GM23338 (cell line): ENCODE data around the gene RPL39L. TPM values are rescaled to one million over a fixed set of nuclear protein-coding genes. Genes with fewer than 3 reads are reported as not detected.

Experiments
- ATAC-seq: fragments of 200-7000 bp; cut with Tn5 transposase; 3 replicates; pipeline ENCODE4 v1.9.1; 2020
- DNase-seq: peaks from one replicate; pipeline ENCODE4 v3.0.0-alpha.2; 2015; ENCODE audit warnings: low spot score
- H2AFZ ChIP-seq: fragments of 200-600 bp; sonication (generic); 2 replicates; pipeline ENCODE4 v1.8.0; 2016; ENCODE audit warnings: antibody characterized with exemption, mild to moderate bottlenecking, moderate library complexity
- H3F3A ChIP-seq: fragments of 200-600 bp; sonication (generic); replicated peaks from 2 replicates; pipeline ENCODE4 v1.8.0; 2017; ENCODE audit warnings: antibody characterized with exemption, mixed run types, low read depth
- H3K27ac ChIP-seq: fragments of 200-600 bp; sonication (generic); 2 replicates; pipeline ENCODE4 v1.6.1; 2016; ENCODE audit warnings: low read depth
- H3K27me3 ChIP-seq: fragments of 200-600 bp; sonication (generic); 2 replicates; pipeline ENCODE4 v1.8.0; 2016; ENCODE audit warnings: mild to moderate bottlenecking, mixed run types, moderate library complexity; ENCODE audit not compliant: insufficient read depth
- H3K36me3 ChIP-seq: fragments of 200-600 bp; sonication (generic); 2 replicates; pipeline ENCODE4 v1.8.0; 2016; ENCODE audit warnings: mild to moderate bottlenecking; ENCODE audit not compliant: insufficient read depth
- H3K4me1 ChIP-seq: fragments of 200-600 bp; sonication (generic); 2 replicates; pipeline ENCODE4 v1.8.0; 2016; ENCODE audit warnings: mild to moderate bottlenecking, moderate library complexity; ENCODE audit not compliant: insufficient read depth
- H3K4me2 ChIP-seq: fragments of 200-600 bp; sonication (generic); 2 replicates; pipeline ENCODE4 v1.7.1; 2017; ENCODE audit warnings: mixed run types
- H3K4me3 ChIP-seq: fragments of 200-600 bp; sonication (generic); 2 replicates; pipeline ENCODE4 v1.6.1; 2016; ENCODE audit warnings: mixed run types
- H3K79me2 ChIP-seq: fragments of 200-600 bp; sonication (generic); replicated peaks from 2 replicates; pipeline ENCODE4 v1.8.0; 2017; ENCODE audit warnings: mild to moderate bottlenecking; ENCODE audit not compliant: insufficient read depth
- H3K9me2 ChIP-seq: fragments of 200-600 bp; sonication (generic); 2 replicates; pipeline ENCODE4 v1.8.0; 2017; ENCODE audit not compliant: insufficient read depth
- H4K20me1 ChIP-seq: fragments of 200-600 bp; sonication (generic); replicated peaks from 2 replicates; pipeline ENCODE4 v1.8.0; 2017; ENCODE audit warnings: mild to moderate bottlenecking; ENCODE audit not compliant: insufficient read depth
- H3K27ac Mint-ChIP-seq: 2 replicates; pipeline ENCODE4 v1.8.0; 2020; ENCODE audit warnings: inconsistent platforms, mild to moderate bottlenecking, moderate library complexity, mixed read lengths
- H3K27me3 Mint-ChIP-seq: 3 replicates; pipeline ENCODE4 v1.8.0; 2022; ENCODE audit warnings: low read depth, mild to moderate bottlenecking, moderate library complexity, mixed read lengths, inconsistent platforms; ENCODE audit not compliant: insufficient read depth, poor library complexity
- H3K36me3 Mint-ChIP-seq: 3 replicates; pipeline ENCODE4 v1.8.0; 2021; ENCODE audit warnings: low read depth, mild to moderate bottlenecking, inconsistent platforms, moderate library complexity, mixed read lengths
- H3K4me1 Mint-ChIP-seq: 3 replicates; pipeline ENCODE4 v1.8.0; 2020; ENCODE audit warnings: mild to moderate bottlenecking, inconsistent platforms, mixed read lengths
- H3K4me3 Mint-ChIP-seq: 3 replicates; pipeline ENCODE4 v1.8.0; 2021; ENCODE audit warnings: moderate library complexity, mild to moderate bottlenecking, inconsistent platforms, mixed read lengths
- H3K9me3 Mint-ChIP-seq: 3 replicates; pipeline ENCODE4 v1.8.0; 2020; ENCODE audit warnings: moderate library complexity, mild to moderate bottlenecking, inconsistent platforms, mixed read lengths
- ETS1 ChIP-seq: IDR thresholded peaks from 2 replicates; pipeline ENCODE4 v1.6.1; 2016; ENCODE audit warnings: antibody characterized with exemption
- NANOG ChIP-seq: IDR thresholded peaks from 2 replicates; pipeline ENCODE4 v1.6.1; 2016; ENCODE audit warnings: antibody characterized with exemption, borderline replicate concordance
- REST ChIP-seq: IDR thresholded peaks from one replicate; pipeline ENCODE4 v1.6.1; 2018; ENCODE audit warnings: antibody characterized with exemption; ENCODE audit not compliant: unreplicated experiment
- STAT1 ChIP-seq: IDR thresholded peaks from one replicate; pipeline ENCODE4 v1.6.1; 2016; ENCODE audit warnings: antibody characterized with exemption; ENCODE audit not compliant: unreplicated experiment
- ZNF114 ChIP-seq: fragments of 250-450 bp; sonication (Bioruptor Pico); IDR thresholded peaks from 2 replicates; pipeline ENCODE4 v1.5.0; 2020; ENCODE audit warnings: mild to moderate bottlenecking, moderate library complexity
- ZNF462 ChIP-seq: fragments of 250-450 bp; sonication (Bioruptor Pico); IDR thresholded peaks from 2 replicates; pipeline ENCODE4 v1.5.0; 2020; ENCODE audit warnings: mild to moderate bottlenecking, moderate library complexity
- polyA plus RNA-seq: library from polyadenylated mRNA; unstranded; fragments of >200 nt; fragmentation: Nextera tagmentation; extraction: Ambion mirVana; gene quantifications from 2 replicates; pipeline ENCODE4 v1.2.1, GENCODE V29; 2016
- total RNA-seq: library from RNA; depleted of rRNA; stranded (reverse); fragments of >200 nt; shearing (Covaris generic); gene quantifications from 2 replicates; pipeline ENCODE4 v1.2.3, GENCODE V29; 2014

Gene RPL39L
- total and polyA plus RNA-seq, 2 experiments from 2014 or later: 70.6 to 155 TPM

GRCh38 chr3:187104933-187105332, 34.4 kb downstream of the RPL39L start (continued):
- TF ChIP-seq ZNF462: no peak
- no peak for TF ChIP-seq ZNF114
- TF ChIP-seq REST: no peak

- no peak overlapping the region for H3K27ac ChIP-seq
- no peak overlapping the region for H3K4me2 ChIP-seq
- 0 out of 2 replicates have a peak, but pooled peaks cover 7% of the 10 kb centered on the region for H3K9me2 ChIP-seq
- peaks cover 11% of the 10 kb centered on the region; the same call in 1 of the 2 replicates for H3K4me1 ChIP-seq
- H3K79me2 ChIP-seq: no peaks in the 10 kb centered on the region; the same call in 1 of the 2 replicates
- no peaks in the 10 kb centered on the region for H3K27me3 ChIP-seq
- H3K36me3 ChIP-seq: no peaks in the 10 kb centered on the region
- peaks cover 7% of the 10 kb centered on the region; the same call in 1 of the 2 replicates for H3F3A ChIP-seq
- no peak for DNase-seq
- no peak for ATAC-seq
- Mint-ChIP-seq H3K4me3 (no peak overlapping the region), H3K27me3 (peaks cover 2% of the 10 kb centered on the region), H3K9me3 (no peaks in the 10 kb centered on the region), H3K36me3 (peaks cover 7% of the 10 kb centered on the region; the same call in 1 of the 3 replicates), H3K4me1 (peaks cover 11% of the 10 kb centered on the region), H3K27ac (no peak overlapping the region)
- no peak overlapping the region for H3K4me3 ChIP-seq
- no peak overlapping the region for H2AFZ ChIP-seq
- H4K20me1 ChIP-seq: no peaks in the 10 kb centered on the region
- TF ChIP-seq ETS1: no peak
- no peak for TF ChIP-seq REST
- TF ChIP-seq NANOG: no peak
- TF ChIP-seq STAT1: no peak
Measured at GRCh38 chr3:187104342-187104741, 35.0 kb downstream of the RPL39L start.
